IMR-90 (cell line): Measurements from ENCODE around the gene C4orf33. TPM values are rescaled to one million over a fixed set of nuclear protein-coding genes. Genes with fewer than 3 reads are reported as not detected.

ENCODE experiments used
- ATAC-seq: fragments of 200-7000 bp; cut with Tn5 transposase; 2 replicates; pipeline ENCODE4 v1.9.1; 2020; ENCODE audit warnings: low read depth, mild to moderate bottlenecking, moderate library complexity
- BruUV-seq: library from RNA; stranded (reverse); fragments of 400-500 nt; replicated peaks from 2 replicates; lab custom pipeline; 2021; lab: Mats Ljungman, UMichigan
- CTCF ChIA-PET: fragments of 300-600 bp; formaldehyde crosslinking; extraction: SDS; loops from one replicate; lab custom pipeline; 2021; ENCODE audit warnings: antibody characterized with exemption; lab: Yijun Ruan, JAX
- POLR2A ChIA-PET: fragments of 300-600 bp; sonication (Branson Sonifier 250); formaldehyde crosslinking; loops from one replicate; lab custom pipeline; 2022; ENCODE audit warnings: antibody characterized with exemption; ENCODE audit not compliant: unreplicated experiment; lab: Charles Lee
- DNase-seq: peaks from one replicate; pipeline ENCODE4 v3.0.0; 2013
- H2AFZ ChIP-seq: replicated peaks from 2 replicates; pipeline ENCODE3; 2013; ENCODE audit warnings: low read length, mild to moderate bottlenecking; ENCODE audit not compliant: poor library complexity
- H2AK5ac ChIP-seq: 2 replicates; pipeline ENCODE4 v1.6.1; 2013; ENCODE audit warnings: low read depth, low read length, inconsistent platforms
- H2AK9ac ChIP-seq: replicated peaks from 2 replicates; pipeline ENCODE3; 2013; ENCODE audit warnings: mild to moderate bottlenecking, low read depth, low read length, moderate library complexity; ENCODE audit not compliant: poor library complexity
- H2BK120ac ChIP-seq: 2 replicates; pipeline ENCODE4 v1.6.1; 2013; ENCODE audit warnings: low read depth, low read length, inconsistent platforms
- H2BK15ac ChIP-seq: 3 replicates; pipeline ENCODE4 v1.6.1; 2013; ENCODE audit warnings: low read depth, low read length, inconsistent platforms
- H2BK20ac ChIP-seq: 2 replicates; pipeline ENCODE4 v1.6.1; 2013; ENCODE audit warnings: low read depth, mild to moderate bottlenecking, inconsistent platforms, low read length, moderate library complexity
- H2BK5ac ChIP-seq: 2 replicates; pipeline ENCODE4 v1.6.1; 2013; ENCODE audit warnings: mild to moderate bottlenecking, low read depth, low read length, inconsistent platforms; ENCODE audit not compliant: poor library complexity, severe bottlenecking
- H3K14ac ChIP-seq: replicated peaks from 2 replicates; pipeline ENCODE4 v1.6.1; 2013; ENCODE audit warnings: low read depth, low read length, inconsistent platforms
- H3K18ac ChIP-seq: 2 replicates; pipeline ENCODE4 v1.6.1; 2013; ENCODE audit warnings: low read depth, low read length, control low read depth
- H3K23ac ChIP-seq: 2 replicates; pipeline ENCODE4 v1.6.1; 2013; ENCODE audit warnings: low read depth, low read length, inconsistent platforms
- H3K27ac ChIP-seq: 2 replicates; pipeline ENCODE4 v1.5.1; 2013; ENCODE audit warnings: mild to moderate bottlenecking, control low read depth, low read length; ENCODE audit not compliant: insufficient read depth
- H3K27me3 ChIP-seq: 2 replicates; pipeline ENCODE4 v1.6.1; 2013; ENCODE audit warnings: low read length; ENCODE audit not compliant: control insufficient read depth, insufficient read depth
- H3K36me3 ChIP-seq: 2 replicates; pipeline ENCODE4 v1.6.1; 2013; ENCODE audit warnings: low read length, mixed read lengths; ENCODE audit not compliant: control insufficient read depth, insufficient read depth
- H3K4ac ChIP-seq: 2 replicates; pipeline ENCODE4 v1.6.1; 2013; ENCODE audit warnings: low read depth, low read length, inconsistent platforms
- H3K4me1 ChIP-seq: 2 replicates; pipeline ENCODE4 v1.6.1; 2013; ENCODE audit warnings: low read length, mixed read lengths; ENCODE audit not compliant: control insufficient read depth, insufficient read depth
- H3K4me2 ChIP-seq: 2 replicates; pipeline ENCODE4 v1.6.1; 2013; ENCODE audit warnings: low read depth, mild to moderate bottlenecking, control low read depth, low read length, moderate library complexity
- H3K4me3 ChIP-seq: 2 replicates; pipeline ENCODE4 v1.5.1; 2013; ENCODE audit warnings: low read depth, mild to moderate bottlenecking, control low read depth, low read length, moderate library complexity; ENCODE audit not compliant: insufficient read depth
- H3K56ac ChIP-seq: 2 replicates; pipeline ENCODE4 v1.6.1; 2013; ENCODE audit warnings: low read length, inconsistent platforms; ENCODE audit not compliant: insufficient read depth; ENCODE audit errors: extremely low read depth
- H3K79me1 ChIP-seq, 2 experiments: 2 replicates each; pipeline ENCODE4 v1.6.1; 2013; ENCODE audit warnings: low read length in 2 of 2, inconsistent platforms in 1 of 2, low read depth in 1 of 2
- H3K9ac ChIP-seq: 2 replicates; pipeline ENCODE4 v1.6.1; 2013; ENCODE audit warnings: low read depth, low read length, control low read depth
- H3K9me1 ChIP-seq: 2 replicates; pipeline ENCODE4 v1.6.1; 2013; ENCODE audit warnings: low read length, inconsistent platforms; ENCODE audit not compliant: insufficient read depth
- H3K9me3 ChIP-seq: 2 replicates; pipeline ENCODE4 v1.6.1; 2013; ENCODE audit warnings: low read length; ENCODE audit not compliant: control insufficient read depth, insufficient read depth
- H4K20me1 ChIP-seq: 2 replicates; pipeline ENCODE4 v1.6.1; 2013; ENCODE audit warnings: low read length, inconsistent platforms; ENCODE audit not compliant: insufficient read depth
- H4K5ac ChIP-seq: 2 replicates; pipeline ENCODE4 v1.6.1; 2013; ENCODE audit warnings: mild to moderate bottlenecking, low read depth, low read length, control low read depth
- H4K8ac ChIP-seq, 2 experiments: 2 replicates each; pipeline ENCODE4 v1.6.1; 2013; ENCODE audit warnings: low read depth in 2 of 2, low read length in 2 of 2, control low read depth in 1 of 2, inconsistent platforms in 1 of 2
- H4K91ac ChIP-seq: 2 replicates; pipeline ENCODE4 v1.6.1; 2013; ENCODE audit warnings: low read depth, low read length, inconsistent platforms; ENCODE audit not compliant: insufficient read depth
- BHLHE40 ChIP-seq: fragments of 150-350 bp; IDR thresholded peaks from 2 replicates; pipeline ENCODE4 v1.6.1; 2016; ENCODE audit warnings: mild to moderate bottlenecking, low read depth, low read length
- CEBPB ChIP-seq: IDR thresholded peaks from 2 replicates; pipeline ENCODE4 v1.6.1; 2012; ENCODE audit warnings: low read depth, low read length, improper control_type of control experiment
- CHD1 ChIP-seq: IDR thresholded peaks from 2 replicates; pipeline ENCODE4 v1.6.1; 2012; ENCODE audit warnings: low read depth, low read length, improper control_type of control experiment
- ELK1 ChIP-seq: fragments of 150-350 bp; IDR thresholded peaks from 2 replicates; pipeline ENCODE4 v1.6.1; 2016; ENCODE audit warnings: low read depth, mild to moderate bottlenecking, low read length, moderate library complexity, borderline replicate concordance
- FOS ChIP-seq: fragments of 150-350 bp; IDR thresholded peaks from 2 replicates; pipeline ENCODE4 v1.6.1; 2016; ENCODE audit warnings: low read depth, low read length
- MAFK ChIP-seq: IDR thresholded peaks from 2 replicates; pipeline ENCODE4 v1.6.1; 2012; ENCODE audit warnings: low read depth, low read length, improper control_type of control experiment
- MAZ ChIP-seq: IDR thresholded peaks from 2 replicates; pipeline ENCODE4 v1.6.1; 2012; ENCODE audit warnings: low read depth, mild to moderate bottlenecking, low read length, improper control_type of control experiment, moderate library complexity, borderline replicate concordance
- MXI1 ChIP-seq: IDR thresholded peaks from 2 replicates; pipeline ENCODE4 v1.6.1; 2012; ENCODE audit warnings: low read depth, mild to moderate bottlenecking, low read length, moderate library complexity, borderline replicate concordance
- NFE2L2 ChIP-seq: fragments of 150-350 bp; IDR thresholded peaks from 2 replicates; pipeline ENCODE4 v1.6.1; 2016; ENCODE audit warnings: low read depth, mild to moderate bottlenecking, low read length
- POLR2A ChIP-seq: IDR thresholded peaks from 2 replicates; pipeline ENCODE4 v1.6.1; 2012; ENCODE audit warnings: mild to moderate bottlenecking, low read depth, low read length
- RAD21 ChIP-seq: IDR thresholded peaks from 2 replicates; pipeline ENCODE4 v1.6.1; 2012; ENCODE audit warnings: low read length, improper control_type of control experiment
- RCOR1 ChIP-seq: IDR thresholded peaks from 2 replicates; pipeline ENCODE4 v1.6.1; 2012; ENCODE audit warnings: mild to moderate bottlenecking, low read length, improper control_type of control experiment; ENCODE audit not compliant: insufficient replicate concordance
- RFX5 ChIP-seq: IDR thresholded peaks from 2 replicates; pipeline ENCODE4 v1.8.0; 2012; ENCODE audit warnings: low read depth, mild to moderate bottlenecking, low read length, moderate library complexity
- SMC3 ChIP-seq: fragments of 150-350 bp; IDR thresholded peaks from 2 replicates; pipeline ENCODE4 v1.6.1; 2016; ENCODE audit warnings: low read depth, mild to moderate bottlenecking, antibody characterized with exemption, low read length, moderate library complexity
- WGBS, 2 experiments: methylation state at CpG; one replicate each; pipeline versions ENCODE4 v1.1.5 to v1.1.7; 2013; ENCODE audit warnings: missing lambda C conversion rate in 2 of 2; ENCODE audit not compliant: insufficient read length in 1 of 2; ENCODE audit errors: extremely low coverage in 2 of 2; 5-methylcytosine and 5-hydroxymethylcytosine counted together
- dilution Hi-C: fragments of 300-500 bp; cut with HindIII; formaldehyde crosslinking; loops from one replicate; pipeline ENCODE4 v1.14.3; 2018; ENCODE audit warnings: low sequenced_read_pairs; ENCODE audit not compliant: unreplicated experiment
- in situ Hi-C: fragments of 300-500 bp; cut with MboI; formaldehyde crosslinking; loops from 3 replicates; pipeline ENCODE4 v1.14.3; 2019; ENCODE audit warnings: low sequenced_read_pairs, inconsistent platforms, mixed read lengths
- intact Hi-C: fragments of 100-400 bp; cut with micrococcal nuclease; formaldehyde crosslinking; loops from 2 replicates; pipeline ENCODE4 v1.10.0; 2022
- polyA plus RNA-seq, 3 experiments: library from polyadenylated mRNA; depleted of rRNA; stranded (reverse); fragments of >200 nt; gene quantifications; 2 replicates each; pipeline ENCODE4 v1.2.3, GENCODE V29; 2012; ENCODE audit warnings: low replicate concordance in 1 of 3
- total RNA-seq: library from RNA; depleted of rRNA; stranded (reverse); fragments of >200 nt; gene quantifications from 2 replicates; pipeline ENCODE4 v1.2.3, GENCODE V29; 2012
- TF ChIP-seq, protein P1 (sequence below): fragments of 150-350 bp; IDR thresholded peaks from 2 replicates; pipeline ENCODE4 v1.6.1; 2017; ENCODE audit warnings: mild to moderate bottlenecking, antibody characterized with exemption, low read length, low read depth
- TF ChIP-seq, protein P2 (sequence below): conservative IDR thresholded peaks from 2 replicates; pipeline ENCODE4 v1.5.1; 2012; ENCODE audit warnings: mild to moderate bottlenecking, low read depth, low read length, improper control_type of control experiment

C4orf33 gene
- total and polyA plus RNA-seq, 2 of the 4 experiments (the other 2 are of a cell fraction) = 4.7 to 5.3 TPM

- Histone ChIP-seq H3K27ac (no peak overlapping the region), H4K5ac (no peak overlapping the region), H3K14ac (no peak overlapping the region), H2AK5ac (no peak overlapping the region), H4K20me1 (no peaks in the 10 kb centered on the region), H2AK9ac (no peak overlapping the region), H2BK120ac (no peak overlapping the region), H2AFZ (no peak overlapping the region), H3K4ac (no peak overlapping the region), H3K4me3 (no peak overlapping the region), H3K9me1 (no peaks in the 10 kb centered on the region), H4K8ac (no peak overlapping the region), H3K27me3 (no peaks in the 10 kb centered on the region), H3K18ac (no peak overlapping the region), H3K56ac (no peak overlapping the region), H3K4me2 (no peak overlapping the region), H3K9me3 (no peaks in the 10 kb centered on the region), H3K4me1 (no peaks in the 10 kb centered on the region), H3K79me1 (no peaks in the 10 kb centered on the region), H2BK15ac (no peak overlapping the region), H3K23ac (no peak overlapping the region), H3K9ac (no peak overlapping the region), H4K91ac (no peak overlapping the region), H2BK20ac (no peak overlapping the region), H3K36me3 (no peaks in the 10 kb centered on the region), H2BK5ac (no peak overlapping the region)
- intact Hi-C loops (no loop called here), in situ Hi-C loops (no loop called here), dilution Hi-C loops (no loop called here)
- DNase-seq (no peak), ATAC-seq (no peak)
- ChIA-PET POLR2A (no interaction called here), CTCF (no interaction called here)
- no TSS peak for BruUV-seq
- no CpG with 5 or more reads among the region's 8 CpGs for WGBS, 2 experiments
- no peak for TF ChIP-seq POLR2A
- TF ChIP-seq SMC3 = no peak
- TF ChIP-seq RAD21 = no peak
- no peak for TF ChIP-seq BHLHE40
- TF ChIP-seq, protein P1, sequence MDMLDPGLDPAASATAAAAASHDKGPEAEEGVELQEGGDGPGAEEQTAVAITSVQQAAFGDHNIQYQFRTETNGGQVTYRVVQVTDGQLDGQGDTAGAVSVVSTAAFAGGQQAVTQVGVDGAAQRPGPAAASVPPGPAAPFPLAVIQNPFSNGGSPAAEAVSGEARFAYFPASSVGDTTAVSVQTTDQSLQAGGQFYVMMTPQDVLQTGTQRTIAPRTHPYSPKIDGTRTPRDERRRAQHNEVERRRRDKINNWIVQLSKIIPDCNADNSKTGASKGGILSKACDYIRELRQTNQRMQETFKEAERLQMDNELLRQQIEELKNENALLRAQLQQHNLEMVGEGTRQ = no peak
- TF ChIP-seq, protein P2, sequence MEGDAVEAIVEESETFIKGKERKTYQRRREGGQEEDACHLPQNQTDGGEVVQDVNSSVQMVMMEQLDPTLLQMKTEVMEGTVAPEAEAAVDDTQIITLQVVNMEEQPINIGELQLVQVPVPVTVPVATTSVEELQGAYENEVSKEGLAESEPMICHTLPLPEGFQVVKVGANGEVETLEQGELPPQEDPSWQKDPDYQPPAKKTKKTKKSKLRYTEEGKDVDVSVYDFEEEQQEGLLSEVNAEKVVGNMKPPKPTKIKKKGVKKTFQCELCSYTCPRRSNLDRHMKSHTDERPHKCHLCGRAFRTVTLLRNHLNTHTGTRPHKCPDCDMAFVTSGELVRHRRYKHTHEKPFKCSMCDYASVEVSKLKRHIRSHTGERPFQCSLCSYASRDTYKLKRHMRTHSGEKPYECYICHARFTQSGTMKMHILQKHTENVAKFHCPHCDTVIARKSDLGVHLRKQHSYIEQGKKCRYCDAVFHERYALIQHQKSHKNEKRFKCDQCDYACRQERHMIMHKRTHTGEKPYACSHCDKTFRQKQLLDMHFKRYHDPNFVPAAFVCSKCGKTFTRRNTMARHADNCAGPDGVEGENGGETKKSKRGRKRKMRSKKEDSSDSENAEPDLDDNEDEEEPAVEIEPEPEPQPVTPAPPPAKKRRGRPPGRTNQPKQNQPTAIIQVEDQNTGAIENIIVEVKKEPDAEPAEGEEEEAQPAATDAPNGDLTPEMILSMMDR = no peak
- no peak for TF ChIP-seq CHD1
- no peak for TF ChIP-seq MXI1
- TF ChIP-seq FOS = no peak
- no peak for TF ChIP-seq MAFK
- TF ChIP-seq RFX5 = no peak
- TF ChIP-seq RCOR1 = no peak
- TF ChIP-seq ELK1 = no peak
- TF ChIP-seq MAZ = no peak
- no peak for TF ChIP-seq CEBPB
- TF ChIP-seq NFE2L2 = no peak
Observed at GRCh38 chr4:129136433-129136832, 40.5 kb downstream of the C4orf33 start.
